Activated gamma-delta T cell (primary cell): ENCODE measurements around the gene CD177.
"Not testable (repeated sequence)": the region's sequence is repeated elsewhere in the genome, so short reads cannot be mapped to it uniquely, and the experiment has no call there.

Experiments
- DNase-seq: peaks from one replicate; lab custom pipeline; 2025; lab: John Stamatoyannopoulos, UW
- total RNA-seq, 2 donors: gene quantifications; one replicate each; lab custom pipeline; 2026; lab: John Stamatoyannopoulos, UW

CD177 gene, protein sequence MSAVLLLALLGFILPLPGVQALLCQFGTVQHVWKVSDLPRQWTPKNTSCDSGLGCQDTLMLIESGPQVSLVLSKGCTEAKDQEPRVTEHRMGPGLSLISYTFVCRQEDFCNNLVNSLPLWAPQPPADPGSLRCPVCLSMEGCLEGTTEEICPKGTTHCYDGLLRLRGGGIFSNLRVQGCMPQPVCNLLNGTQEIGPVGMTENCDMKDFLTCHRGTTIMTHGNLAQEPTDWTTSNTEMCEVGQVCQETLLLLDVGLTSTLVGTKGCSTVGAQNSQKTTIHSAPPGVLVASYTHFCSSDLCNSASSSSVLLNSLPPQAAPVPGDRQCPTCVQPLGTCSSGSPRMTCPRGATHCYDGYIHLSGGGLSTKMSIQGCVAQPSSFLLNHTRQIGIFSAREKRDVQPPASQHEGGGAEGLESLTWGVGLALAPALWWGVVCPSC
- 0 reads per million in 2 donors for total RNA-seq

DNA sequence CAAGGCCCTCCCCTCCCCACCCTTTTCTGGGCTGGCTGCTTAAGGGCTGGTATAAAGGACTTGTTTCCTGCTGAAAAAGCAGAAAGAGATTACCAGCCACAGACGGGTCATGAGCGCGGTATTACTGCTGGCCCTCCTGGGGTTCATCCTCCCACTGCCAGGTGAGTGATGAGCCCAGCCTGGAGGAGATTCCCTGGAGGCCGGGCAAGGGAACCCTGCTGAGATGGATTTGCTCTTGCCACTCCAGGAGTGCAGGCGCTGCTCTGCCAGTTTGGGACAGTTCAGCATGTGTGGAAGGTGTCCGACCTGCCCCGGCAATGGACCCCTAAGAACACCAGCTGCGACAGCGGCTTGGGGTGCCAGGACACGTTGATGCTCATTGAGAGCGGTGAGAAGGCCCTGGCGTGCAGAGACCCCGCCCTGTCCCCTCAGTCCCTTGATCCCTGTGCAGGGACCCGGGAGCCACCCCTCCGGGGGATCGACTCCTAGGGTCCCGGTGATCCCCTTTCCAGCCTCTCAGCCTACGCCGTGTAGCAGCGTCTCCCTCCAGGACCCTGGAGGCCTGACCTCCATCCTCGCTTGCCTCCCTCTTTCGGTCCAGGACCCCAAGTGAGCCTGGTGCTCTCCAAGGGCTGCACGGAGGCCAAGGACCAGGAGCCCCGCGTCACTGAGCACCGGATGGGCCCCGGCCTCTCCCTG, at the start of gene CD177:
TSS of gene CD177 (plus strand) at position 81 of the 699 bp plus-strand sequence. CDS start at position 110, 29 bp downstream.
- no peak for DNase-seq

DNA sequence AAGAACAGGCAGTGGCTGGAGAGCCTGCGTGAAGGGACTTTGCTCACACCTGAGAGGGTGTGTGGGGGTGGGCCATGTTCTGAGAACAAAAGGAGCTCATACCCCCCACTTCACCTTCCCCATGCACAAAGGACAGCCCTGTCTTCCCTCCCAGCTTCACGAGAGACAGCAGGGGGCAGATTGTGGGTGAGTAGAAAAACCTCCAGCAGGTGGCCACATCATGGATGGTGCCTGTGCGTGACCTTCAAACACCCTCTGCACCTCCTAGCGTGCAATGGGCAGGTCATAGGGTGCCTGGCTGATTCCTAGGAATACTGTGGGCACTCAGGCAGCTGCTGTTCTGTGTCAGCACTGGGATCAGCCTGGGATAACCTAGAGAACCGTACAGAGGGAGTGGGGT, 47.8 kb upstream of the CD177 start:
- DNase-seq = no peak

DNA sequence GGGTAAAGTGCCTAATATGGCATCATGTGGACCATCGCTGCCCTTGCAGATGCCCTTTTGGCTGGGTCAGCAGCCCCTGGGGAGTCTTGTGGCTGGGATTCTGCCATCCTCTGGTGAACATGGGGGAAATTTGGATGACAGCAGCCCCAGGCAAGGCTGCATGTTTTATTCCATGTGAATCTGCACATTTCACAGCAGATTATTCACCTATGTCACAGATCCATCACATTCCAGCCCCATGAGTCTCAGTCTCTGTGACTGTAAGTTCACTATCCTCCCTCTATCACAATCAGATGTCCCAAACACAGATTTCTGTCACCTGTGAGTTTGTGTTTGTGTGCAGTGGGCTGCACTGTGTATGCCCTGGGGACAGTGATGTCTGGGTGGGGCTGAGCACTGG, 47.4 kb upstream of the CD177 start:
- no peak for DNase-seq

DNA sequence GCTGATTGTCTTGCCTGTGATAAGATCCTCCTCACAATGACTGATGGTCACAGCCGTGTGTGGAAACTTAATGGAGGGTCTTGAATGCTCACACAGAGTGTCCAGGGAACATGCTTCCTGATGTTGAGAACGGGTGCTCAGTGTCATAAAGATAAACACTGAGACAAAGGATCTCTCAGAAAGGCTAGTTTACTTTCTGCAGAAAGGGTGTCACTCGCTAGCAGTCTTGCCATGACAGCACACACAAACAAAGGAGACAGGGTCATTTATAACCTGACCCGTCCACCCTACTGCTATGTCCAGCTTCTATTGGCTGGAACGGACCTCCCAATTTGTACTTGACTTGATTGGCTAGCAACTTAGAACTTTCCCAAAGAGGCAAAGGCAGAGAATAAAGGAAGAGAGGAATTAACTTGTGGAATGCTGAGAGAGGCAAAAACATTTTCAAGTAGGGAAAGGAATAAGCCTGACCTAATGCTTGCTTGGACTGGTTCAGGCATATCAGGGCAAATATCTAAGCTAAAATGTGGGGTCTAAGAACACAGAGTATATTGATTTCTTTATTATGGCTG, 45.2 kb upstream of the CD177 start:
- no peak for DNase-seq

DNA sequence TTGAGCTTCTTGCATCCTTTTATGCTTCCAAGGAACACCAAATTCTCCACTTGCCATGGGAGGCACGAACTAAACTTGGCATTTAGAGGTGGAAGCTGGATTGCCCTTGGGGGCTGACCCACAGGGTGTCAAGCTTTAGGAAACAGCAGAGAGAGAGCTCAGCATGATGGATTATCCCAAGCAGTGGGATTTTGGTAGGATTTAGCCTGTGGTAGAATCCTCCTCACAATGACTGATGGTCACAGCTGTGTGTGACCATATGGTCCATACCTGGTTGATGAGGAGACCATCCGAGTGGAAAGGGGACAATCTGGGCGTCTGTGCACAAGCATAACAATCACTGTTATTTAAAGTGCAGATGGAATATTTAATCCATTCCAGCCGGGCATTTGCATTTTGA, 44.0 kb upstream of the CD177 start:
- DNase-seq = no peak

DNA sequence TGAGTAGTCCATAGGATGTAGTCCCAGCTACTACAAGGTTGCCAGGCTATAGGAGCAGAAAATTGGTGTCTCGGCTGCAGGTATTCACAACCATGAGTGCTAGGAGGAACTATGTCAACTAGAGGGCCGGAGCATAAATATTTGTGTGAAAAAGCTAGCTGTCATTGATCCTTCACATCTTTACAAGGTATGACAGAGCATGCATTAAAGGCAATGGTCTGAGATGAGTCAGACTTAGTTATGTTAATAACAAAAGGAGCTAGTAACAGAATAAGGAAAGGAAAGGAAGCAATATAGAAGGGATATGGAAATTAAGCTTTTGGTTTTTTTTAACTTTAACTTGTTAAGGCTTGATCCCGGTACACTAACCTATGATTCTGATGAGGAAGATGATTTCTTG, 43.3 kb upstream of the CD177 start:
- DNase-seq = no peak

DNA sequence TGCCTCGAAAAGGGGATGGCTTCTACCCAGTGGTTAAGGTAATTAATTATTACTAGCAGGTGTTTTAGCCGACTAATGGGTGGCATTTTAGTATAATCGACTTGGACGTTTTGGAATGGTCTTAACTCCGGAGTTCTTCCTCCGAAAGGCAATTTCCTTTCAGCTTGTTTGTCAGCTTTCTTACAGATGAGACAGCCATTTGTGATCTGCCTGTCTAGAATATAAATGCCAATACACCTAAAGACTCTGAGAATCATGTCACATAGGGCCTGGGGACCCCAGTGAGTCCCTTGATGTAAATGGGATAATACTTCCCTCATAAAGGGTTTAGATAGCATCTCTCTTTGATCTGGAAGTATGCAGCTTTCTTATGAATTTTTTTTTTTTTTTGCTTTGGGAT, 42.2 kb upstream of the CD177 start:
- no peak for DNase-seq

DNA sequence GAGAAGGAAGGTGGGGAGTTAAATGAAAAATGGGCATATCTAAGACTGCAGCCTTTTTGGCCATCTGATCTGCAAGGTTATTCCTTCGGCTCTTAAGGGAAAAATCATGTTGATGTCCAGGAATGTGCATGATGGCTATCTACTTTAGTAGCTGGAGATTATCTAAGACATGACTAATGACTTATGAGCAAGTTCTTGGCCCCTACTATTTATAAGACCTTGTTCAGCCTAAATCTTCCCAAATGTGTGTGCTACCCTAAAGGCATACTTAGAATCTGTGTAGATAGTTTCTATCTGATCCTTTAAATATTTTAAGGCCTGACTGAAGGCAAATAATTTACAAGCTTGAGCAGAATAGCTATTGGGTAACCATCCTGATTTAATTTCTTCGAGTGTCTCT, 41.8 kb upstream of the CD177 start:
- no peak for DNase-seq

DNA sequence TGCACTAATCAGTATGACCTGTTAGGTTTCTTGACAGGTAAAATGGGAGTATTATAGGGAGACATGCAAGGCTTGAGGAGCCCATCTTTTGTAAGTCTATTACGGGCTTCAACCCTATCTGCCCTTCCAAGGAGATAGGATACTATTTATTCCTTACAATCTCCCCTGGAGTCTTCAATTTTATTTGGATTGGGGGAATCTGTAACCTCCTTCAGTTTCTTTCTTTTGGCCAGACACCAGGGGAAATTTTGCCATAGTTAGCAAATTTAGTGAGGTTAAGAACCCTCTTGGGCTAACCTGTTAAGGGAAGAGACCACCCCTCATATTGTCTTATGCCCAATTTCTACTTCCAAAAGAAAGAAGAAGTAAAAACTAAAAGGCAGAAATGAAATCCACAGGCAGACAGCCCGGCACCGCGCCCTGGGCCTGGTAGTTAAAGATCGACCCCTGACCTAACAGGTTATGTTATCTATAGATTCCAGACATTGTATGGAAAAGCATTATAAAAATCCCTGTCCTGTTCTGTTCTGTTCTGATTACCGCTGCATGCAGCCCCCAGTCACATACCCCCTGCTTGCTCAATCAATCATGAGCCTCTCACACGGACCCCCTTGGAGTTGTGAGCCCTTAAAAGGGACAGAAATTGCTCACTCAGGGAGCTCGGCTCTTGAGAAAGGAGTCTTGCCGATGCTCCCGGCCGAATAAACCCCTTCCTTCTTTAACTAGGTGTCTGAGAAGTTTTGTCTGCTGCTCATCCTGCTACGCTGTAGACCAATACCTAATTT, 39.6 kb upstream of the CD177 start:
- no peak for DNase-seq

DNA sequence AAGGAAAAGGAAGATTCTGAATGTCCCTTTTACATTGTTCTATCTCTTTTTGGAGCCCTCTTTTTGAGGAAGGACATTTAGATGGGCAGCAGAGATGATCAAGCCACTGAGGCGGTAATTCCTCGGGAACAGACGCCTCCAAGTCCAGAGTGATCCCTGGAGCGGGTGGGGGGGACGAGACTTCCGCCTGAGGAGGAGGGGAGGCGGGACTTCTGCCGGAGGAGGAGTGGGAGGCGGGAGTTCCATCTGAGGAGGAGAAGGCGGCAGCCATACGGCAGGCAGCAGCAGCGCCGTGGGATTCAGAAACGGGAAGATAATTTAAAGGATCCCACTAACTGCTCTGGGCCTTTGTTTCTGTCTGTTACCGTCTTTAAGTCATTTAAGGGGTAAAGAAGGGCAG, 37.6 kb upstream of the CD177 start:
- DNase-seq = no peak

DNA sequence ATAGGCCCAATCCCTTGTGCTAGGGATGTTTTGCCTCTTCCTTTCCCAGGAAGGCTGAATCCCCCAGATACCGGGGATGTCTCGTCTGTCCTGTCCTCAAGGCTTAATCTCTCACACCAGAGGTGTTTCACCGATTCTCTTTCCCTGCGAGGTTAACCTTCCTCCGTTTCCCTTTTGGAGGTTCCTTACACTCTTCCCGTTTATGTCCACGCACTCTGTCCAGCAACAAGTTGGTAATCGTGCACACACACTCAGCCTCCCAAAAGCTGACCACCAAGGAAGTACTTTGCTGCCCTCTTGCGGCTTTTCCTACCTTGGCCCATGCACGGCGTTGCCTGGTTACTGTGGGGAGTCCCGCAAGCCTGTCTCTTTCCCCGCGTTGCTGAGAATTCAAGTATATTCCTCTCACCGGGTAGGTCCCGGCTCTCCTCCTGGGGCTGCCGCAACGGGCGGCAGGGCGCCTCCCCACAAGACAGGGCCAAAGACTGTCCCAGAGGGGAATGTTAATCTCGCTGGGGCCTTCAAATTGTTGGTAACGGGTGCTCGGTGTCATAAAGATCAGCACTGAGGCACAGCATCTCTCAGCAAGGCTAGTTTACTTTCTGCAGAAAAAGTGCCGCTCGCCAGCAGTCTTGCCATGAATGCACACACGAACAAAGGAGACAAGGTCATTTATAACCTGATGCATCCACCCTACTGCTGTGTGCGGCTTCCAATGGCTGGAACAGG, 36.7 kb upstream of the CD177 start:
- no peak for DNase-seq

DNA sequence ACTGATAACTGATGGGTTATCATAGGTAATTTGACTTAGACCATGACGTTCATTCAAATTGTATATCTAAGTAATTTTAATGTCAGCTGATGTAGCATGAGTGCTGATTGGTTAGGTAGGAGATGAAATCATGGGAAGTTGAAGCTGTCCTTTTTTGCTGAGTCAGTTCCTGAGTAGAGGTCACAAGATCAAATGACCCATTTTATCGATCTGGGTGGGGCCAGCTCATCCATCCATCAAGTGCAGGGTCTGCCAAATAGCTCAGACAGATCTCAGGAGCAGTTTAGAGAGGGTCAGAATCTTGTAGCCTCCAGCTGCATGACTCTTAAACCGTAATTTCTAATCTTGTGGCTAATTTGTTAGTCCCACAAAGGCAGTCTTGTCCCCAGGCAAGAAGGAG, 35.3 kb upstream of the CD177 start:
- DNase-seq = no peak

DNA sequence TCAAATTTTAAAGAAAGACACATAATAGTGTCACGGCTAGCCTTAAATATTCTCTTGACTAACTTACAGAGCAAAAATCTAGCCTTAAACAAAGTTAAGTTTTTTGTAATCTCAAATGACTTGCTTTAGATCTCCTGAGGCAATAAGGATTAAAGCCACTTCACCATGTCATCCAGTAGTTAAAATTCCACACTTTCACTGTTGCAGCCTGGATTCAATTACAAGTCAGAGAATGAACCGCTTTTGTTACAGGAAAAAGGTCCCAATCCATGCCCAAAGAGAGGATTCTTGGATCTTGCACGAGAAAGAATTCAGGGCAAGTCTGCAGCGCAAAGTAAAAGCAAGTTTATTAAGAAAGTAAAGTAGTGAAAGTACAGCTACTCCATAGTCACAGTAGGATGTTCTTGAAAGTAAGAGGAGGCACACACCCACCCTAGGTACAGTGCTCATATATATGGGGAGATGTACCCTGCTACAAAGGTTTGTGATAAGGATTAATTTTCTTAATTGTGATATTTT, 34.6 kb upstream of the CD177 start:
- DNase-seq = no peak

DNA sequence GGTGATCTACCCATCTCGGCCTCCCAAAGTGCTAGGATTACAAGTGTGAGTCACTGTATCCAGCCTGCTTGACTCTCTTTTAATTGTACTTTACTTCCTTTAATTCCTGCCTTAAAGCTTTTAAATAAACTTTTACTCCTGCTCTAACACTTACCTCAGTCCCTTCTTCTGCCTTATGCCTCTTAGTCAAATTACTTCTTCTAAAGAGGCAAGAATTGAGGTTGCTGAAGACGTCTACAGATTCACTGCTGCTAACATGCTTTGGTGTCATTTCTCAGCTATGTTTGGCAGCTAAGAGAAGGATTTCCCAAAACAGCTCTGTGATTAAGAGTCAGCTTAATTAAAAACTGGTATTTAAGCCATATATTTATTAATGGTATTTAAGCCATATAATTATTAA, 32.9 kb upstream of the CD177 start:
- DNase-seq = no peak

DNA sequence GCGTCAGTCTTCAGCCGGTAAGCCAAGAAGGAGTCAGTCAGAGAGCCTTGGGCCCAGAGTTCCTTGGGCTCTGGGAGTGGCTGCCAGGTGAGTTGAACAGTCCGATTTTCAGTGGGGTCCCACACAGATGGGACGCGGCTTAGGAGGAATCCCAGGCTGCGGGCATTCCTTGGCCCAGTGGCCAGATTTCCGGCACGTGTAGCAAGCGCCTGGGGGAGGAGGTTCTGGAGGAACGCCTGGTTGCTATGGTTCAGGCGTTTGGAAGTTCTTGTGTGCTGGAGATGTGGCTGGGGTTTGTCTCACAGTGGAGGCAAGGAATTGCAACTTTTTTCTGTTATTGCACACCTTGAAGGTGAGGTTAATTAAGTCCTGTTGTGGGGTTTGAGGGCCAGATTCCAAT, 26.7 kb upstream of the CD177 start:
- not testable (repeated sequence) for DNase-seq

DNA sequence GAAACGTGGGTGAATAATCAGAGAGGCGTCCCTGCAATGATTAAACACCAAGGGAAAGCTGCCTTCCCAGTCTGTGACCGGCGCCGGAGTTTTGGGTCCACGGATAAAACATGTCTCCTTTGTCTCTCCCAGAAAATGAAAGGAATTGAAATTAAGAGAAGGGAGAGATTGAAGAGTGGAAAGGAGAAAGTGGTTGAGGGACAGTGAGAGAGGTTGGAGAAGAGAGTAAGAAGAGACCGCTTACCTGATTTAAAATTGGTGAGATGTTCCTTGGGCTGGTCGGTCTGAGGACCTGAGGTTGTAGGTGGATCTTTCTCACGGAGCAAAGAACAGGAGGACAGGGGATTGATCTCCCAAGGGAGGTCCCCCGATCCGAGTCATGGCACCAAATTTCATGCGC, 24.9 kb upstream of the CD177 start:
- DNase-seq = not testable (repeated sequence)

DNA sequence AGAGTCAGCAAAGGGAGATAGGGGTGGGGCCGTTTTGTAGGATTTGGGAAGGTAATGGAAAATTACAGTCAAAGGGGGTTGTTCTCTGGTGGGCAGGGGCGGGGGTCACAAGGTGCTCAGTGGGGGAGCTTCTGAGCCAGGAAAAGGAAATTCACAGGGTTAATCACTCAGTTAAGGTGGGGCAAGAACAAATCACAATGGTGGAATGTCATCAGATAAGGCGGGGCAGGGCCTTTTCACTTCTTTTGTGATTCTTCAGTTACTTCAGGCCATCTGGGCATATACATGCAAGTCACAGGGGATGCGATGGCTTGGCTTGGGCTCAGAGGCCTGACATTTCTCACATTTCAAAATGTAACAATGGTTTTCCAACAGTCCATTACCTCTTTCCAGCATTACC, 24.4 kb upstream of the CD177 start:
- not testable (repeated sequence) for DNase-seq

DNA sequence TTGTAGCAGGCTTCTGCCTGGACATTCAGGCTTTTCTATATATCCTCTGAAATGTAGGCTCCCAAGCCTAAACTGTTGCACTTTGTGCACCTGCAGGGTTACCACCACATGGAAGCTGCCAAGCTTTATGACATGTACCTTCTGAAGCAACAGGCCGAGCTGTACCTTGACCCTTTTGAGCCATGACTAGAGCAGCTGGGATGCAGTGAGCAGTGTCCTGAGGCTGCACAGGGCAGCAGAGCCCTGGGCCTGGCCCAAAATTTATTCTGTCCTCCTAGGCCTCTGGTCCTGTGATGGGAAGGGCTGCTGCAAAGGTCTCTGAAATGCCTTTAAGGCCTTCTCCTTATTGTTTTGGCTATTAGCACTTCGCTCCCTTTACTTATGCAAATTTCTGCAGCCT, 23.5 kb upstream of the CD177 start:
- no peak for DNase-seq

DNA sequence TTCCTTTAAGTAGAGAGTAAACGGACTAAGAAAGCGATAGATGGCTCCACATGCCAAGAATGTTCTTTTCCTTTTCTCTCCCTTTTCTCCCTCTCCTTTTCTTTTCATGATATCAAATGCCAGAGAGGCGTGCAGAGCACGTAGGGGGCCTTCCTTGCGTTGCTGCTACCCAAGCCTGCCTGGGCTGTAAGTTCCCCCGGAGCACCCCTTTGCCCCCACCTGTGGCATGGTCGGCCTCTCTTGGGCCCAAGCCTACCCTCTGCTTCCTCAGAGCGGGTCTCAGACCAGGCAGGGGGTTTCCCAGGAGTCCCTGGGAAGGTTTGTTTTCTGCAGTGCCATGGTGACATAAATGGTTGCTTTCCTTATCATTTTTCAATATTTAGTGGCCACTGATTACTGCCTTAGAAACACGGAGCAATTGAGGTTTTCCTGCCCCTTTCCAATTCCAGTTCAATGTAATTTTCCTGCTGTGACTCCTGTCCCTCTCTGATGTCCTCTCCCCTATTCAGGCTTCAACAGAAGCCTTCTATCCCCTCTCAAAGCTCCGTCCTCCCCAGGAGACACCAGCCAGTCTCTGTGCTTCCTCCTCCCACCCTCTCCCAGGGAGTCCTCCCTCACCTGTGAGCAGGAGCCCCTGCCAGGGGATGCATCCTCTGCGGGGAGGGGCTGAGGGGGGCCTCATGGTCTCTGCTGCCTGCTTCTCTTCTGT, 22.6 kb upstream of the CD177 start:
- DNase-seq = no peak

DNA sequence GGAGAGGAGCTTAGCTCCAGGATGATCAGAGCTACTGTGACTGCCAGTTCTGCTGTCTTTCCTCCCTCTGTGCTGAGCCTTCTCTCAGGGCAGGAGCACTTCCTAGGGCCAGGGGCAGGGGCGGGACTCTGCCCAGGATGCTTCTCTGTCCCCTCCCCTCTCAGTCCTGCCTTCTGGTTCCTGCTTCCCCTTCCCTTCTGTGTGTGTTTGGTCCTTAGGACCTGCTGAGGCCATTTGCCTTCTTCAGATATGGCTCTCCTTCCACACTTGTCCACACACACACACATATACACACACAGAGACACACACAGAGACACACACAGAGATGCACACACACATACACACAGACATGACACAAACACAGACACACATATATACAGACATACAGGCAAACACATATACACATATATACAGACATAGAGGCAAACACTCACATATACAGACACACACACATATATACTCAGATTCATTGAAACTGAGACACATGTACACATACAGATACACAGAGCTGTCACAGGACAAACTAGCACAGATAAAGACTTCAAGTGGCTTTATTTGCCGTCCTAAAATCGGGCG, 22.0 kb upstream of the CD177 start:
- DNase-seq = no peak
